Activated T-cell treated with anti-CD3 and anti-CD28 coated beads, Interleukin-2, amount 50 U/mL, for 1 hour (primary cell): ENCODE data around the gene MON1A.
"Not testable (repeated sequence)": the region's sequence is repeated elsewhere in the genome, so short reads cannot be mapped to it uniquely, and the experiment has no call there.

ENCODE experiments used
- DNase-seq: peaks from one replicate; pipeline ENCODE4 v3.0.0-alpha.2; 2020

The MON1A gene

GRCh38 chr3:49916686-49917085, 12.9 kb downstream of the MON1A start:
- DNase-seq = no peak

- no peak for DNase-seq
Measured at GRCh38 chr3:49914906-49915305, 14.7 kb downstream of the MON1A start.

GRCh38 chr3:49912881-49913281, 16.7 kb downstream of the MON1A start:
- no peak for DNase-seq

GRCh38 chr3:49911611-49912010, 18.0 kb downstream of the MON1A start:
- DNase-seq = no peak

DNA sequence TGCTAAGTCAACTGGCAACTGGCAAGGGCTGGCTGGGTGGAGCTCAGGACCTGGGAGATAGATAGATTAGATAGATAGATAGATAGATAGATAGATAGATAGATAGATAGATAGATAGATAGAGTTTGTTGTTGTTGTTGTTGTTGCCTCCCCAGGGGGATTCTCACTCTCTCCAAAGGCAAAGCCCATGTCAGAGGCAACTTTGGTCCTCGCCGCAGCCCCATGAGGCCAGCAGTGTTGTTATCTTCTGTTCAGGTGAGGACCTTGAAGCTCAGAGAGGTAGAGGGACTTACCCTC, 18.5 kb downstream of the MON1A start:
- DNase-seq = no peak

GRCh38 chr3:49910409-49911123, 19.0 kb downstream of the MON1A start:
- no peak for DNase-seq

DNA sequence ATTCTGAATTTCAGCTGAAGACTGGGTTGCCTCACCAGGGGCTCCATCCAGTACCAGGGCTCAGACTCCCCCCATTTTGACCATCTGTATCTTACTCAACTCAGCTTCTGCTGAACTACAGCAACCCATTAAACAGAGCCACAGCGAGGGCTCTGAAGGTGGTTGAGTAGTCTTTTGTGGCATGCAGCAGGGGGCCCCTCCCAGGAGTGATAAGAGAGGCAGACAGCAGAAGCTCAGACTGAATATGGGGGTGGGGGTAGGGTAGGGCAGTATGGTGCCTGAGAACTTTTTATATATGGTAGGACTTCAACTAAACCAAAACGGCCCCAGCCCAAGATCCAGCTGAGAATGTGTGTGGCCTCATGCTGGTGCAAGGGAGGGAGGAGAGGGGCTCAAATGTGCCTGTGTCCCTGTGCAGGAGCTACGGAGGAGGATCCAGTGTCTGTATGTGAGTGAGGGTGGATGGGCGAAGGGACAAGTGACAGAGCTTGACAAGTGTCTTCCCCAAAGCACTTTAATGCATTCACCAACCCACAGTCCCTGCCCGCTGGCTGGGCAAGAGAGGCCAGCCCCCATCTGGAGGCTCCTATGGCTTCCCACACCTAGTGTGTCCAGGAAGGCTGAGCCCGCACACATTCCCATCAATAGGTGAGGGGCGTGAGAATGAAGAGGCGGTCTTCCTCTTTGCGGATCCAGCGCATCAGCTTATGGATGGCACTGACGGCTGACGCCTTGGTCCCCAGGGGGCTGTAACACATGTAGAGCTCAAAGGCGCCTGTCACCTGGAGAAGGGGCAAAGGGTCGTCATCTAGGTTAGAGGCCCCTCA, 21.0 kb downstream of the MON1A start:
- DNase-seq = no peak

- peak; percentile 61 for DNase-seq
Measured at GRCh38 chr3:49906073-49906743, 23.4 kb downstream of the MON1A start.

DNA sequence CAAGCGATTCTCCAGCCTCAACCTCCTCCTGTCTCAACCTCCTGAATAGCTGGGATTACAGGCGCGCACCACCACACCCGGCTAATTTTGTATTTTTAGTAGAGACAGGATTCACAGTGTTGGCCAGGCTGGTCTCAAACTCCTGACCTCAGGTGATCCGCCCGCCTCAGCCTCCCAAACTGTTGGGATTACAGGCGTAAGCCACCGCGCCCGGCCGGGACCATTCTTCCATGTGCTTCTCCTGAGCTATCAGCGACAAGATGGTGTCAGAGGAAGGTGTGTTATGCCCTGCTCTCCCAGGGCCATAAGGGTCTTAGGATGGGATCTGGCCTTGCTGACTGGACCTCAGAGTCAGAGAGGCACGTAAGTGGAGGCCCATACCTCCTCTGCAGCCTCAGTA, 25.2 kb downstream of the MON1A start:
- DNase-seq = not testable (repeated sequence)

GRCh38 chr3:49903451-49904424, 25.9 kb downstream of the MON1A start, which contains the start of gene MST1R:
TSS of gene MST1R (minus strand) at chr3:49903873. CDS start at chr3:49903609, 264 bp downstream.
- peak; percentile 86 for DNase-seq

DNA sequence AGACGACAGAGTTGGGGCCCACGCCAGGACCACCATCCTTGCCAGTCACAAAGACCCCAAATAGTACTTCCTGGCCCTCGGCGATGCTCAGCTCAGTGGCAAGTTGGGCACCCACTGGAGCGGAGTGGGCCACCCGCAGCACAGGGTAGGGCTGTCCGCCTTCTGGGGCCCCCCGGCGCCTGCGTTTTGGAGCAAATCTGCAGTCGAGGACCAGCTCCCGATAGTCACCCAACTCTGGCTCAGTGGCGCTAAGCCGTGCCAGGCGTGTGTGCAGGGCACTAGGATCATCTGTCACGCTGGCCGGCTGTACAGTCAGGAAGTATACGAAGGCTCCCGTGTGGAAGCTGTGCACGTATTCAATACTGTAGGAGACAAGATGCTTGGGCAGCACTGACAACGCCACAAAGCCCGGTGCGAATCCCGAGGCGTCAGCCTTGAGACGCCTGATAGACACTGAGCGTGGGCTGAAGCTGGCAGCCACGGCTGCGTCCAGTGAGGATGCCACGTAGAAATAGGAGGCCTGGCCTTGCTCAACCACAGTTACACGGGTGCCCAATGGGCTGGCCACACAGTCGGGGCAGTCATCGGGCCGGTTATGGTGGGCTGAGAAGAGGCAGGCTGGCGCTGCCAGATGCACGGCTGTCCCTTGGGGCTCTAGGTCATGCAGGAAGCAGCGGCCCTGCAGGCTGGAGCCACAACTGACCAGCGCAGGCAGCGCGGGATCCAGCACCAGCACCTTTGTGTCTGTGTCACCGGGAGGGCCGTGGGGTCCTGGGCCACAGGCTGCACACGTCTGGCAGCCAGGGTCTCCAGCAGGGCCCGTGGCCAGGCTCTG, 26.9 kb downstream of the MON1A start:
- no peak for DNase-seq

GRCh38 chr3:49901366-49902339, 28.0 kb downstream of the MON1A start:
- DNase-seq = no peak

DNA sequence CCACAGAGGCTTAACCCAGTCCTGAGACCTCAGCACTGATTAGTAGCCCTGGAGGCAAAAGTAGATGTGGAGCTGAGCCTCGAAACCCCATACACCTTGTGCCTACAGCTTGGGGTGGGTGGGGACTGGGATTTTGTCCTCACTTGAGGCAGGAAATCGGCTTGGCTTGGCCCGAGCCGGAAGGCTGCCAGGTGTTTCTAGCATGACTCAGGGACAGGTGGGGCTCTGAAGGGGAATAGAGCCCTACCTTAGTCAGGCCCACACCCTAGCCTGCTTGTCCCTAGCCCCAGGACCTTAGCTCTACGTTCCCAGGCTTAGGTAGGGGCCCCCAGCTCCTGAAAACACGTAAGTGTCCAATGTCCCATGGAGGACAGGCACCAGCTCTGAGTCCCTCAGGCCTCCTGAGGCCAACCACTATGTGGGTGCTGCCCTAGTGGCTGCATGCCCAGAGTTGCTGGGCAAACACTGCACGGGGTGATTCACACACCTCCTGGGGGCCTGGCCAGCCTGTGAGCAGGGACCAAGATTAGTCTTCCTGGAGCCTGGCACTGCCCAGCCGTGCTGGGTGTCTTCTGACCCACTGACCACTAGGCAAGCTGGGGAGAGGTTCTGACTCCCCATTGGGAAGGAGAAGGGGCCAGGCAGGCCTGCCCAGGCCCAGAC, 29.0 kb downstream of the MON1A start:
- DNase-seq = no peak

- no peak for DNase-seq
Measured at GRCh38 chr3:49899815-49900214, 29.8 kb downstream of the MON1A start.

DNA sequence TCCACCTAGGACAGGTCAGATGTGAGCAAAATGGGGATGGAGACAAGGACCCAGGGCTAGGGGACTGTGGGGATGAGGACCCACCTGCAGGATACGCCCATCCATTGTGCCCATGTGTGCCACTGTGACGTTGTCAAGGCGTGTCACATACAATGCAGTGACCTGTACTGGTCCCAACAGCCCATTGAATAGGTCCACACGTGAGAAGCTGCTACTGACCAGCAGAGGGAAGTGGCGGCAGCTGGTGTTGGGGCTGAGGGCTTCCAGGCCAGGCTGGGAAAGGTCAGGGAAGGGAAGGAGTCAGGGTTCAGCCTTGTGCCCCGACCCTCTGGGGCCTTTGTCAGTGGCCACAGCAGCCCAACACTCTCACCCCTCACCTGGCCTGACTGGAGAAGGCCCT, 30.6 kb downstream of the MON1A start:
- no peak for DNase-seq

GRCh38 chr3:49896345-49896744, 33.3 kb downstream of the MON1A start:
- no peak for DNase-seq

DNA sequence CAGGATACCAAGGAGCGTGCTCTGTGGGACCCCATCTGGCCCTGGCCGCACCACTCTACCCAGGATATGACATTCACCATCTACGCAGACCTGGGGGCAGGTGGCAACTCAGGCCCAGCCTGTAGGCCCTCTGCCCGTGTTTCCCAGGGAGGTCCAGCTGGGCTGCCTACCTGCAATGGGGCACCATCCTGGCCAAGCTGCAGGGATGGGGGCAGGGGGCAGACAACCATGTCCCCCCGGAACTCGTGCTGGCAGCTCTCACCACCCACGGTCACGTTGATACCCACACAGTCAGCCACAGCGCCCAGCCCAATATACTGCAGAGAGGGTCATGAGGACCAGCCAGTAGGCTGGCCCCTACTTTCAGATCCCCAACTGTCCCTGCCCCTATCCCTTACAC, 33.8 kb downstream of the MON1A start:
- DNase-seq = no peak

DNA sequence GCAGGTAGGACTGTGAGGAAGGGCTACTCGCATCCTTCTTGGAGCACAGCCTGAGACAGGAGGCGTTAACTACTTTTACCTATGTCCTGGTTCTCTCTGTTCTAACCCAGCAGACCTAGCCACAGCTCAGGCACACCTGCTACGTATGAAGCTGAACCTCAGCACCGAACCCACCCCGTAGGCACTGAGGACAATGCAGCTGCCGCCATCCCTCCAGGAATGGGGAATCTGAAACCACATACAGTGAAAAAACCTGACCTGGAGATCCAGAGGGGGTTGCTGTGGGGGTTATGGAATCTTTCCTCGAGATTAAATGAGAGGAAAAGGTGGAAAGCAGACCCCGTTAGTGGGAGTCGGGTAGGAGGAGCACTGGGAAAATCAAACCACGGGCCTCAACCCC, 40.3 kb downstream of the MON1A start:
- no peak for DNase-seq

- no peak for DNase-seq
Measured at GRCh38 chr3:49886922-49887265, 42.7 kb downstream of the MON1A start.

- no peak for DNase-seq
Measured at GRCh38 chr3:49883998-49884397, 45.6 kb downstream of the MON1A start.
